Peyer's patch (tissue), 4 donors: Measurements from ENCODE around the gene MAP3K8.

Experiments
- POLR2A ChIP-seq, 2 donors: fragments of 450-650 bp; IDR thresholded peaks; one replicate each; pipeline ENCODE4 v1.5.1; 2017; ENCODE audit warnings: antibody characterized with exemption in 2 of 2, mild to moderate bottlenecking in 2 of 2, moderate library complexity in 2 of 2
- TF ChIP-seq, protein P1 (sequence below), 6 experiments: fragments of 450-650 bp in 4 of 6; fragments of 200-600 bp in 2 of 6; sonication (generic) in 1 of 6; IDR thresholded peaks; one replicate each; pipeline ENCODE4 v1.5.1; 2017 to 2019; ENCODE audit warnings: antibody characterized with exemption in 6 of 6, mild to moderate bottlenecking in 3 of 6, moderate library complexity in 1 of 6

DNA sequence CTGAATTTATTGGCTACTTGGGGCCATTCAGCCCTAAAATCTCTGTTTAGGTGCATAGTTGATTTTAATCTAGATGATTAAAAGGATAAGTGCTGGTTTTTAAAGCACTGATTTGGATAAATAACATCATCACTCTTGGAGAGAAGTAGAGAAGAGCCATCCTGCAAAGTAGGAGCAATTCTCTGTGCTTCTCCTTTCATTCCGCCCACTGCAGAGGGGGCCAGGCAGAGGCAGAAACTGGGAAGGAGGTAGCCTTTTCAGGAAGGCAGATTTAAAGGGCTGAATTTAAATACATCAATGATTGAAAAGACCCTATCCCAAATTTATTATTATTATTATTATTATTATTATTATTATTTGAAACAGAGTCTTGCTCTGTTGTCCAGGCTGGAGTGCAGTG is 14.1 kb downstream of the MAP3K8 start:
- TF ChIP-seq, protein P1, sequence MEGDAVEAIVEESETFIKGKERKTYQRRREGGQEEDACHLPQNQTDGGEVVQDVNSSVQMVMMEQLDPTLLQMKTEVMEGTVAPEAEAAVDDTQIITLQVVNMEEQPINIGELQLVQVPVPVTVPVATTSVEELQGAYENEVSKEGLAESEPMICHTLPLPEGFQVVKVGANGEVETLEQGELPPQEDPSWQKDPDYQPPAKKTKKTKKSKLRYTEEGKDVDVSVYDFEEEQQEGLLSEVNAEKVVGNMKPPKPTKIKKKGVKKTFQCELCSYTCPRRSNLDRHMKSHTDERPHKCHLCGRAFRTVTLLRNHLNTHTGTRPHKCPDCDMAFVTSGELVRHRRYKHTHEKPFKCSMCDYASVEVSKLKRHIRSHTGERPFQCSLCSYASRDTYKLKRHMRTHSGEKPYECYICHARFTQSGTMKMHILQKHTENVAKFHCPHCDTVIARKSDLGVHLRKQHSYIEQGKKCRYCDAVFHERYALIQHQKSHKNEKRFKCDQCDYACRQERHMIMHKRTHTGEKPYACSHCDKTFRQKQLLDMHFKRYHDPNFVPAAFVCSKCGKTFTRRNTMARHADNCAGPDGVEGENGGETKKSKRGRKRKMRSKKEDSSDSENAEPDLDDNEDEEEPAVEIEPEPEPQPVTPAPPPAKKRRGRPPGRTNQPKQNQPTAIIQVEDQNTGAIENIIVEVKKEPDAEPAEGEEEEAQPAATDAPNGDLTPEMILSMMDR (IDR thresholded peaks at IDR 0.05) = no peak
- no peak for TF ChIP-seq POLR2A (IDR thresholded peaks at IDR 0.05)
